ENCODE results near the gene GRIN2C.

DNA sequence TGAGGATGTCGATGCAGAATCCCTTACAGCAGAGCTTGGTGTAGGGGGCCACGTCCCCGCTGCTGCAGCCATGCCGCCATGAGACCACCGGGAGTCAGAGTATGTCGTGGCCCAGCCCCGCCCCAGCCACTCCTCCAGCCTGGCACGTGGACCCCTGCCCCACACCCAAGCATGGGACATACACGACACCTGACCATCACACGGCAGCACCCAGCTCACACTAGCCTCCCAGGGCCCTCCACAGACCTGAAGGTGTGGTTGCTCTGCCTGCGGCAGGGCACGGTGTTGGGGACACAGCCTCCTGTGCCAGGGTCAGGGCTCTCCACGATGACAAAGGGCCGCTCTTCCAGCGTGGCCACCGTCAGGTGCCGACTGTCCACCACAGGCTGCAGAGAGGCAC, 9.4 kb downstream of the GRIN2C start:
- no peak for TF ChIP-seq CTCF (conservative IDR thresholded peaks at IDR 0.05; ENCODE audit: low read depth, low read length)
- TF ChIP-seq POLR2A (IDR thresholded peaks at IDR 0.05; ENCODE audit: low read depth, low read length), result no peak
- TF ChIP-seq RCOR1 (IDR thresholded peaks at IDR 0.05; ENCODE audit: insufficient replicate concordance, low read length), result no peak
- TF ChIP-seq, protein P1, sequence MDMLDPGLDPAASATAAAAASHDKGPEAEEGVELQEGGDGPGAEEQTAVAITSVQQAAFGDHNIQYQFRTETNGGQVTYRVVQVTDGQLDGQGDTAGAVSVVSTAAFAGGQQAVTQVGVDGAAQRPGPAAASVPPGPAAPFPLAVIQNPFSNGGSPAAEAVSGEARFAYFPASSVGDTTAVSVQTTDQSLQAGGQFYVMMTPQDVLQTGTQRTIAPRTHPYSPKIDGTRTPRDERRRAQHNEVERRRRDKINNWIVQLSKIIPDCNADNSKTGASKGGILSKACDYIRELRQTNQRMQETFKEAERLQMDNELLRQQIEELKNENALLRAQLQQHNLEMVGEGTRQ (IDR thresholded peaks at IDR 0.05; ENCODE audit: low read depth, low read length), result no peak
- no peak for TF ChIP-seq SMC3 (IDR thresholded peaks at IDR 0.05; ENCODE audit: low read depth, low read length)
- no peak for TF ChIP-seq RAD21 (IDR thresholded peaks at IDR 0.05; ENCODE audit: low read length)
- no peak for TF ChIP-seq RFX5 (IDR thresholded peaks at IDR 0.05; ENCODE audit: low read depth, low read length)
- TF ChIP-seq BHLHE40 (IDR thresholded peaks at IDR 0.05; ENCODE audit: low read depth, low read length), result no peak
- TF ChIP-seq MXI1 (IDR thresholded peaks at IDR 0.05; ENCODE audit: borderline replicate concordance, low read depth, low read length), result no peak
- TF ChIP-seq FOS (IDR thresholded peaks at IDR 0.05; ENCODE audit: low read depth, low read length), result no peak
- TF ChIP-seq, protein P2, sequence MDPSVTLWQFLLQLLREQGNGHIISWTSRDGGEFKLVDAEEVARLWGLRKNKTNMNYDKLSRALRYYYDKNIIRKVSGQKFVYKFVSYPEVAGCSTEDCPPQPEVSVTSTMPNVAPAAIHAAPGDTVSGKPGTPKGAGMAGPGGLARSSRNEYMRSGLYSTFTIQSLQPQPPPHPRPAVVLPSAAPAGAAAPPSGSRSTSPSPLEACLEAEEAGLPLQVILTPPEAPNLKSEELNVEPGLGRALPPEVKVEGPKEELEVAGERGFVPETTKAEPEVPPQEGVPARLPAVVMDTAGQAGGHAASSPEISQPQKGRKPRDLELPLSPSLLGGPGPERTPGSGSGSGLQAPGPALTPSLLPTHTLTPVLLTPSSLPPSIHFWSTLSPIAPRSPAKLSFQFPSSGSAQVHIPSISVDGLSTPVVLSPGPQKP (IDR thresholded peaks at IDR 0.05; ENCODE audit: borderline replicate concordance, low read depth, low read length), result no peak

All from IMR-90 (cell line).